ENCODE data around the gene XYLB. TPM values are rescaled to one million over a fixed set of nuclear protein-coding genes. Genes with fewer than 3 reads are reported as not detected.
"Not testable (repeated sequence)": the region's sequence is repeated elsewhere in the genome, so short reads cannot be mapped to it uniquely, and the experiment has no call there.

XYLB gene
- 5.8 TPM for total RNA-seq

DNA sequence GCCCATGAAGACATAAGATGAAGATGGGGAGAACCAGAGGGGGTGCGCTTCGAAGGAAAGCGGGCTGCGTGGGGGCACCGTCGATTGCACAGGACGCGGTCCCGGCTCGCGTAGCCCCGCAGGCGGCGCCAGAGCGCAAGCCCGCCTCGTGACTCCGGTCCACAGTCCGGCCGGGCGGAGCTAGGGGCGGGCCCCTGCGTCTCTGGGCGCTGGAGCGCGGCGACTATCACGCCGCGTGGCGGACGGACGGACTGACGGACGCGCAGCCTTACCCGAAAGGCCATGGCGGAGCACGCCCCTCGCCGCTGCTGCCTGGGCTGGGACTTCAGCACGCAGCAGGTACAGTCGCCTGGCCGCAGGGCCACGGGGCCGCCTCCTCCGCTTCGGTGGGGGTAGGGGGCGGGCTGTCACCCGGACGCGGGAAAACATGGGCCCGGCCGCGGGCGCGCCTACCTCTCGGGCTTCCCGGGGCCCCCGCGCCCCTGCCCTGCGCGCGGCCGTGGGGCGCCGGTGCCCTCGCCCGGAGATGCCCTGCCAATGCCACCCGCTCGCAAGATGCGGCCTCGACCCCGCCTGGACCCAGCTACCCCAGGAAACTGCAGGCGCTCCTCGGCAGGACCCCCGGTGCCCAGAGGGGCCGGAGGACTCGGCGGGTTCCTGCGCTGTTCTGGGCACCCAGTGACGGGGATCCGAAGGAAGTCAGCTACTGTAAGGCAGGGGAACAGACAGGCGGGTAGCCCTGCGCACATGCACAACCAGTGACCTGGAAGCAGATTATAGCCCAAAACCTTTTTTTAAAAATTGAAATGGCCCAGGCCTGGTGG, at the start of gene XYLB:
TSS of gene XYLB (plus strand) at position 199 of the 824 bp plus-strand sequence. CDS start at position 283, 84 bp downstream.
- peak; percentile 85 for DNase-seq (ENCODE audit: low spot score)

DNA sequence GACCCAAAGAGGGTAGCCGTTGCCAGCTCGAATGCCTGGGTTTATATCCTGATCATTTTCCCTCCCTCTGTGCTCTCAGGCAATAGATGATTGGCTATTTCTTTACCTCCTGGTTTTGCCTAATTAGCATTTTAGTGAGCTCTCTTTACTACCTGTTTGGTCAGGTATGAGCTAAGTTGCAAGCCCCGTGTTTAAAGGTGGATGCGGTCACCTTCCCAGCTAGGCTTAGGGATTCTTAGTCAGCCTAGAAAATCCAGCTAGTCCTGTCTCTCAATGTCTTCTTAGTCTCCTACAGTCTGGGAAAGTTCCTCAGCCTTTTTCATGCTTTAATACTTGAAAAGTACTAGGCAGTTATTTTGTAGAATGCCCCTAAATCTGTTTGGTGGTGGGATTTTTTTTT, 49.5 kb upstream of the XYLB start:
- DNase-seq (ENCODE audit: low spot score) = not testable (repeated sequence)

DNA sequence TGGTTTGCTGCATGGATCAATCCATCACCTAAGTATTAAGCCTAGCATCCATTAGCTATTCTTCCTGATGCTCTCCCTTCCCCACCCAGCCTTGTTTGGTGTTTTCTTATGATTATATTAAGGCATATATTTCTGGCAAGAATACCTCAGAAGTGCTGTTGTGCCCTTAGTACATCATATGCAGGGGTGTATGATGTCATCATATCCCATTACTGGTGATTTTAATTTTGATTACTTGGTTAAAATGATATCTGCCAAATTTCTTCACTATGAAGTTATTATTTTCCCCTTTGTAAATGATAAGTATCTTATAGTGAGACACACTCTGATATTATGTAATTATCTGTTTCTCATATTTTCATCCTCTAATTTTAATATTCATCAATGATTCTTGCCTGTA, 49.0 kb upstream of the XYLB start:
- no peak for DNase-seq (ENCODE audit: low spot score)

DNA sequence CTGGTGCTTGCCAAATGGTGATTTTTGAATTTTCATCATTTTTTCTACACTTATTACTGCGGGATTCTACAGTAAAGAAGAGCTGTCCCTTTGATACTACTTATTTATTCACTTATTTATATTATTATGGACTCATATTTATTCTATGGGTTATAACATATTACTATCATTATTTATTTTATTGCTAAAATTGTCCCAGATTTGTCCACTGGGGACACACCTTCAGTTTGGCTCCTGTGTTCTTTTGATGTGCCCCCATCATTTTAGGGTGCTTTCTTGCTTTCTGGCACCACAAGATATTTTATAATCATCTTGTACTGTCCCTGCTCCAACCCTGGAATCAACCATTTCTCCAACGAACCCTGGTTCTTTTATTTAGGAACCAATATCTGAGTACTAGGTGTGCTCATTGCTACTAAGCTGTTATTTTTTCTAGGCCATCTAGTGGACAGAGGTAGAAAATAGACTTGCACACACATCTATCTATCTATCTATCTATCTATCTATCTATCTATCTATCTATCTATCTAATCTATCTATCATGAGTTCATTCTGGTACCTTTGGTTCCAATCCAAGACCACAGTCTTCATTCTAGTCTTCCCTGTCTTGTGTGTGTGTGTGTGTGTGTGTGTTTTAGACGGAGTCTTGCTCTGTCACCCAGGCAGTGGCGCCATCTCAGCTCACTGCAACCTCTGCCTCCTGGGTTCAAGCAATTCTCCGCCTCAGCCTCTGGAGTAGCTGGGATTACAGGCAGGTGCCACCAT, 48.5 kb upstream of the XYLB start:
- DNase-seq (ENCODE audit: low spot score) = no peak

DNA sequence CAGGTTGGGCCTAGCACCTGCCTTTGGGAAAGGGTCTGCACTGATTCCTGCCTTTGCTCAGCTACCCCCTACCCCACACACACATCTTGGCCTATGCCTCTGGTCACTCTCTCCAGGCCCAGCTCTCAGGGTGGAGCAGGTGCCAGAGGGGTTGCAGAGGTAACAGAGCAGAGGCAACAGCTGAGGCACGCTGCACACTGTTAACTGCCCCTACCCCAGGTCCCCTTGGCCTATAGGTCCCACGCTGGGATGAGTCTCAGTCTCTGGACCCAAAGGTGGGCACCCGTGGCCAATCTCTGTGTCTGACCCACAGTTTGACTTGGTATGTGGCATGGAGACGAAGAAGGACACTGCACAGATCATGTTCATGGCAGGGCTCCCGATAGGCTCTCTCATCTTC, 39.6 kb upstream of the XYLB start:
- no peak for DNase-seq (ENCODE audit: low spot score)

DNA sequence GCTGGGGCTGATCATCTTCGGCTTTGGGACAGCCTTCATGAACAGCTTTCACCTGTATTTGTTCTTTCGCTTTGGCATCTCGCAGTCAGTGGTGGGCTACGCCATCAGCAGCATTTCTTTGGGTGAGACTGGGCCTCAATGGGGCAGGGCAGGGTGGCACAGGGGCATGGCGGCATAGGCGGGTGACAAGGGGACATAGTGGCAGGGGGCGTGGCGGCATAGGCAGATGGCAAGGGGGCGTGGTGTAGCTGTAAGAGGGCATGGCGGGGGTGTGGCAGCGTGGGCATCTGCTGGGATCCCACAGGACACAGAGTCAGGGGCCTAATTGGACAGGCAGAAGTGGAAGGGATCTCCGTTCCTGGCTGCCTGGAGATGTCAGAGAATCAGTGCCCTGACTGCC, 39.0 kb upstream of the XYLB start:
- DNase-seq (ENCODE audit: low spot score) = no peak

DNA sequence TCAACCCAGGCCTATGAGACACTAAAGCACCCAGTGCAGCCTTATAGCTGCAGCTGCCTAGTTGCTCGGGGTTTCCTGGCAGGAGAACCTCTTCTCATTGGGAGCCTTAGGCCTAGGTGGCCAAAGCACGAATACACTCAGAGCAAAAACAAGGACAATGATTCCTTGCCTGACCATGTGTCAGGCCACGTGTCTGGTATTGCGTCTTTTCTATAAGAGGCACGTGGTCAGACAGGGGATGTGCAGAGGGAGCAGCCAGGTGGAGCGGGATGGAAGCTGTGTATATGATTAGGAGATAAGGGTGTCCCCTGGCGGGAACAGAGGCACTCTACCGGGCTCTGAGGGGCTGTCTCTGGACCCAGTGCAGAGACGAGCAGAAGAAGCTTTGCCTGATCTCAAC, 38.1 kb upstream of the XYLB start:
- DNase-seq (ENCODE audit: low spot score) = no peak

DNA sequence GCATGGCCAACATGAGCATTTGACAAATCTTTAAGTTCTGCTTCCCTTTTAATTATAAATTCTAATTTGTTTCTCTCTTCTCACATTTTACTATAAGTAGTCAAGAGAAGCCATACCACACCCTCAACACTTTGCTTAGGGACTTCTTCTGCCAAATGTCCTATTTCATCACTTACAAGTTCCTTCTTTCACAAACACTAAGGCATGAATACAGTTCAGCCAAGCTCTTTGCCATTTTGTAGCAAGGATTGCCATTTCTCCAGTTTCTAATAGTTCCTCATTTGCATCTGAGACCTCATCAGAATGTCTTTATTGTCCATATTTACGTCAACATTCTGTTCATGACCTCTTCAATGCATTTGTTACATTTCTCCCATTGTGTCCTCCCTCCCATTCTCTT, 35.1 kb upstream of the XYLB start:
- no peak for DNase-seq (ENCODE audit: low spot score)

DNA sequence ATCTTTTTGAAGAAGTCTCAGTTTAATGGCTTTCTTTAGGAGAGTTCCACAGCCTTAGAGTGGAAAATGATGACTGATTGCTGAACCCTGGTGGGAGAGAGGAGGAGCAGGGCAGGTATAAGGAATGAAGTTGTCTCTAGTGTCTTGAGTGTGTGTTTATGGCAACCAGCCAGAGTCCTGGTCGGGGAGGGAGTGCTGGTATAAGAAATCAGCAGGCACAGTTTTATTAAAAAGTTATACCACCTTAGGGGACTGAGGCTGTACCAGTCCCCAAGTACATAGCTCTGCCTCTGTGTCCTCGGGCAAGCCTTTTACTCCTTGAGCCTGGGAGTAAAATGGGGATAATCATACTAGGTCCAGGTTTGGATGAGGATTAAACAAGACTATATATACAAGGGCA, 34.6 kb upstream of the XYLB start:
- DNase-seq (ENCODE audit: low spot score) = no peak

DNA sequence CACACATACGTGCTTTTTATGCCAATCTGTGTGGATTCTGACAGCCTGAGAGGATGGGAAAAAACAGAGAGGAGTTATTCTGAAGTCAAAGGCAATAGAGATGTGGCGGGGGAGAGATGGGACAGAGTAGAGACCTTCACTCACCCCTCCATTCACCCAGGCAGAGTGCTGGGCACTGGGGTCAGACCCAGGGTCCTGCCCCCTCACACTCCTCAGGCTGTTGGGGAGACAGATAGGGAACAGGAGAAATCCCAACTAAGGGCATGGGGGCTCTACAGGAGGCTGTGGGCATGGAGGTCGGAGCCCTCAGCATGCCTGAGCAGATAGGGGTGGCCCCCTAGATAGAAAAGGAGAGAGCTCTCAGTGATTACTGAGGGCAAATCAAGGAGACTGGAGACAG, 34.2 kb upstream of the XYLB start:
- DNase-seq (ENCODE audit: low spot score) = no peak

DNA sequence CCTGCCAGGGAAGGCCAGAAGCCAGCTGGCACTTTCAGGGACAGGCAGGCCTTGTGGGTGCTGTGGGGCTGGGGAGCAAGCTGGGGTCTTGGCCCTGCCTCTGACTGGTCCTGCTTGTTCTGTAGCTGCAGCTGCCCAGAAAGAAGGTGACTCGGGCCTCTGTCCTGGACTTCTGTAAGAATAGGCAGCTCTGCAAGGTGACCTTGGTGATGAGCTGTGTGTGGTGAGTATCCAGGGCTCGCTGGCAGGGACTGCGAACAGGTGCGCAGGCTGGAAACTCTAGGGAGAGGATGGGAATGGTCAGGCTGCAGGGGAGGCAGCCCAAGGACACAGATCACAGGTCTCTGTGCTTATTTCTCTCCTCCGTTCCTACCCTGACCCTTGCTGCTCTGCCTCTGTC, 33.3 kb upstream of the XYLB start:
- no peak for DNase-seq (ENCODE audit: low spot score)

DNA sequence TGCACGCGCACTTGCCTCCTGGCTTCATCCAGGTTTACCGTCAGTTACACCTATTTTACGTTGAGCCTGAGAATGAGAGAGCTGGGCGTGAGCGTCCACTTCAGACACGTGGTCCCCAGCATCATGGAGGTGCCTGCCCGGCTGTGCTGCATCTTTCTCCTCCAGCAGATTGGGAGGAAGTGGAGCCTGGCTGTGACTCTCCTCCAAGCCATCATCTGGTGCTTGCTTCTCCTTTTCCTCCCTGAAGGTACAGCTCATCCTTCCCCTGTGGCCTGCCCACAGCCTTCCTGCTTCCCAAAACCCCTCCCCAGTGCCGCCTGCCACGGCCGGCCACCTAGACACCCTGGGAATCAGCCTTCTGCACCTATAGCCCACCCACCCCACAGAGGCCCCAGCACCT, 32.9 kb upstream of the XYLB start:
- no peak for DNase-seq (ENCODE audit: low spot score)

DNA sequence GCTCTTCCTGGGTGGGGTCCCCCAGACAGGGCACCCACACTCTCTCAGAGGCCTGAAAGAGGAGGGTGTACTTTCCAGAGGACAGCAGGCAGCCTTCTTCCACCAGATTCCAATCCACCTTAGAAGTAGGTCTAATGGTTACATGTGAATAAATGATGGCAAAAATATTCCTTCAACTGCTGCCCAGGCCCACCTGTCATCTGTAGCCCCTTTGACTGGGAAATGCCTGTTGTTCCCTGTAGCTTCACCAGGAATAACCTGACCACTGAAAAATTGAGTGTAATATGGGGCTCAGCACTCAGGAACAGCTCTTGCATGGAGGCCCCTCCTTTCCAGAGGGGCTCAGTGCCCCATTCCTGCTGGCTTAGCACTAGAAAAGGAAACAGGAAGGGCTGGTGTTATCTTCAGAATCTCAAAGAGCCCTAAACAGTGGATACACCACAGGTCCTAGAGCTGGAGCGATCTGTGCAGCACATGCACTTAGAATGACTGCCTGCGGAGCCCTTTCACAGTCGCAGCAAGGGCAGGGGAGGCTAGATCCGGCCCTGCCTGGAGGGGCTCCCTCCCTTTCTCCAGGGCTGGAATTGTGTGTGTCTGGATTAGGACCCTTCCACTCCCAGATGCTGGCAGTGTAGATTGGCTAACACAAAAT, 32.3 kb upstream of the XYLB start:
- DNase-seq (ENCODE audit: low spot score) = no peak

DNA sequence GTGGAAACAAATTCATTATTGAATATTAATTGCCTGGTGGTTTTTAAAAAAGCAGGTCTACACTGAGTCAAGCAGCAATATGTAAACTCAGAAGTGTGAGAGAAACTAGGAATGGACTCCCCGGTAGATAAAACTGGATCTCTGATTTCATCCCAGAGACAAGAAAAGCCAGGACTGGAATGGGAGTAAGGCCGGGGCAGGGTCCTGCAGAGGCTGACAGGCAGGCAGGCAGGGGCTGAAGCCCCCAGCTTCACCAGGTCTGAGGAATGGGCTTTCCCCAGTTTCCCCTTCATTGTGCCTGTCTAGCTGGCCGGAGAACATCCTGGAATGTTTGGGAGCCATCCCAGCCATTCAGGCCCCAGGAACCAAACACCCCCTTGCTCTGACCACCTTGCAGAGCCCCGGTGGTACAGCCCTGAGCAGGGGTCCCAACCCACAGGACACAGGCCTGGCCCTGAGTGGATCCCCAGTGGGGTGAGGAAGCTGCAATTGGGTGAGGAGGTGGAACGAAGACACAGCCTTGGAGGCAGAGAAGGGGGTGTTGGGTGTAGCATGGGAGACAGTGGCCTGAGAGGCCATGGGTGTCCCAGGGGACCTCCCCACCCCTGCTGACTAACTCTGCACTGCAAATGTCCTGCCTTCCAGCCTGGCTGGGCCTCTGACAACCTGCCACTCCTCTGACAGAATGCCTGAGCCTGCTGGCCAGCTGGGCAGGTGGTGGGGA, 31.7 kb upstream of the XYLB start:
- no peak for DNase-seq (ENCODE audit: low spot score)

DNA sequence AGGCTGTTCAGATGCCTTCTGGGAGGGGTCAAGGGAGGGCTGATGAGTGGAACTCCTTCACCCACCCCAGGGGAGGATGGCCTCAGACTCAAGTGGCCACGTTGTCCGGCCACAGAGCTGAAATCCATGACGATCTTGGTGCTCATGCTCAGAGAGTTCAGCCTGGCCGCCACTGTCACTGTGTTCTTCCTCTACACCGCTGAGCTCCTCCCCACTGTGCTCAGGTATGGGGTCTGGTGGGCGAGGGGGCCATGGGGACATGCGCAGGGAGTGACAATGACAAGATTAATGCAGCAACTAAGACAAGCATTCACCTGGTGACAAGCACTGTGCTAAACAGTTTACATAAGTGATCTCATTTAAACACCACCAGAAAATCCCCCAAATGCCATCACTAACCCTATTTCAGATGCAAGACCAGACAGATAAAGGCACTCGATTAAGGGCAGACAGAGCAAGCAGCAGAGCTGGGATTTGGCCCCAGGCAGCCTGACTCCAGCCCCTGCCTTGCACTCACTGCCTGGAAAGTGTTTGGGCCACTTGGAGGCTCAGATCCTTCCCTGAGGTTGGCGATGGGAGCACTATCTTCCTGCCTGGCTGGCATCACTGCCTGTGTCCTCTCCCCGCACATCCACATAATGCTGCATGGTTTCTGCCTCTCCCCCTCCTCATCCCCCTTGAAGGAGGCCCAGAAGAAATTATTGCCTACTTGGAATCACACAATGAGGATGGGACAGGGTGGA, 30.9 kb upstream of the XYLB start:
- no peak for DNase-seq (ENCODE audit: low spot score)

DNA sequence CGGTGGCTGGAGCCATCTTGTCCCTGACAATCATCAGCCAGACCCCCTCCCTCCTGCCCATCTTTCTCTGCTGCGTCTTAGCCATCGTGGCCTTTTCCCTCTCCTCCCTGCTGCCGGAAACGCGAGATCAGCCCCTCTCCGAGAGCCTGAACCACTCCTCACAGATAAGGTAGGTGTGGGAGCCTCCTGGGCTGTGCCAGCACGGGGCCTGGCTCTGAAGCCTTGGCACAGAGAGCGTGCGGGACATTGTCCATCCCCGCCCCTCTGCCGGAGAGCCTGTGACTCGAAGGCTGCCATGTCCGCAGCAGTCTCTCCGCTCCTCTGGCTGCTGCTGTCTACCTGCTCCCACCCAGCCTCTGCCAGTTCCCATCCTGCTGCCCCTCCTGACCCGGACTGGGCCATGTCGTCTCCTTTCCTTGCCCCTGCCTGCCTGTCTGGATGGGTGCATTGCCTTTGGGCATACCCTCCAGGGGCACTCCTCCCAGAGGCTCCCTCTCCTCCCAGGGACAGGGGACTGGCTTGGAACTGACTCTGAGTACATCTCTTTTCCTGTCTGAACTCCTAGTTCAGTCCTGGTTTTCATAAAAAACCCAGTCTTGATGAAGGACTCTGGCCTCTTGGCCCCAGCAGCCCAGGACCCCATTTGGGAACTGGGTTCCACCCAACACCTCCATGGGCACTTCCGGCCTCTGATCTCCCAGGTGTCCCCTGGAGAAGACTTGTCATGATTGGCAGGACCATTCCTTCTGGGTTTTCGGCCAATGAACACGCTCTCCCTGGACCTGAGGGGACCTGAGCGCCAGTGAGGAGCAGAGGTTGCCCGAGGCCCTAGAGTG, 30.0 kb upstream of the XYLB start:
- DNase-seq (ENCODE audit: low spot score) = no peak

DNA sequence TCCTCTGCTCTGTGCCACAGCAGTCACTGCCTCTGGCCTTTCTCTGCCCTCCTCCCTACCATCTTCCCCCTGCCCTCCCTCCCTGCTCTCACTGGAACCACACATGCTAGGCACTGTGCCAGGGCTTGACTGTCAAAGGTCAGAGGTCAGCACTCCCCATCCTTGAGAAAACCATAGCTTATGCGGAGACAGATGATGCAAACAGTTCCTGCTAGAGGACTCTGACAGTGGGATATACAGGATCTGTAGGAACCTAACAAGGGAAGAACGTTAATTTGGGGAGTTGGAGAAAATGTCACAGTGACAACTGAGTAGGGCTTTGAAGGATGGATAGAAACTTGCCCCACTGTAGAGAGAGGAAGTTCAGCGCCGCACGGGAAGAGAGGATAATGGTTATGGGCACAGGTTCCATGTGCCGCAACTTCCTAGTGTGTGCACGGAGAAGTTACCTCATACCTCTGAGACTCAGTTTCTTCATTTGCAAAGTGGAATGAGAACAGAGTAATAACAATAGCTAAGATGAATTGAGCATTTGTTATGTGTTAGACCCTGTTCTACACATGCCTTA, 29.3 kb upstream of the XYLB start:
- DNase-seq (ENCODE audit: low spot score) = no peak

DNA sequence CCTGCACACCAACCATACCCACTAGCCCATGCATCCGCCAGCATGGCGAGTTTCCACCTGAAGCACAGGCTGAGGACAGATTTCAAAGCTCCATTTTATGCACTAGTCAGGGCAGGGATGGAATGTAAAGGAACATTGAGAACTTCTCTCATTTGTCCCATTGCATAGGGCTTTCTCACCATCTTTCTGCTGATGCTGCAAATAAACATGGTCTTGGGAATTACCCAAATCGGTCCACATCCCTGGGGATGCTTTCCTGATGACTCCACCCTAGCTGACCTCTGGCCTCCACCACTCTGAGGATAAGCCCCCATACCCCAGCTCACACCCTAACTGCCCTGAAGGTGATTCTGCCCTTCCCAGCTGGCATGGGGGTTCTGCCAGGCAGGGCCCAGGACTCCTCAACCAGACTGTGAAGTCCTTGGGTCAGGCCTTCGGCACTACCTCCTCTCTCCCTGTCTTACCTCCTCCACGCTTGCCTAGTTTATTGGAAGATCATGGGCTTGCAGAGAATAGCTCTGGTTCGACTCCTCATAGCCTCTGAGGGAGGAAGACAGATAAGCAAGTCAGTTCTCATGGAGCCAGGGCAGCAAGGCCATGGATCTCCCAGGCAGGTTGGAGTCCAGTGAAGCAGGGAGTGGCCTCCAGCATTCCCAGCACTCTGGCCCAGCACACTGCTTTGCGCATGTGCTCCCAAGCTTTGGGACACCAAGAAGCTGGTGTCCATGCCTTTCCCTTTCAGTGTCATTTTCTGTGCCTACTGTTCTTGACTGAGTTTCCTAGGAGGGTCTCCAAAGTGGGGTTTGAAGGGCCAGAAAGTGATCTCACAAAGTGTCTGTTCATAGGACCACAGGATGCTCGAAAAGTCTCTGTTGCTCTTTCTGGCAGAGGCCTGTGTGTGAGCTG, 27.6 kb upstream of the XYLB start:
- DNase-seq (ENCODE audit: low spot score) = no peak

DNA sequence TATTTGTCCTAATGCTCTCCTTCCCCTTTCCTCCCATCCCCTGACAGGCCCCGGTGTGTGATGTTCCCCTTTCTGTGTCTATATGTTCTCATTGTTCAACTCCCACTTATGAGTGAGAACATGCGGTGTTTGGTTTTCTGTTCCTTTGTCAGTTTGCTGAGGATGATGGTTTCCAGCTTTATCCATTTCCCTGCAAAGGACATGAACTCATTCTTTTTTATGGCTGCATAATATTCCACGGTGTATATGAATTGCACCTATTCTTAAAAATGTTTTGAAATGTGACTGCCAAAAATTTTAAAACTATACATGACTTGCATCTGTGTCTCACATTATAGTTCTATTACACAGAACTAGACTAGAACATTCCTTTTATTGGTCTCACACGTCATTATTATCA, 25.9 kb upstream of the XYLB start:
- DNase-seq (ENCODE audit: low spot score) = not testable (repeated sequence)

Data from mucosa of gallbladder (tissue), 1 donor.